ENCODE measurements around the gene NTPCR.

Gene NTPCR

DNA sequence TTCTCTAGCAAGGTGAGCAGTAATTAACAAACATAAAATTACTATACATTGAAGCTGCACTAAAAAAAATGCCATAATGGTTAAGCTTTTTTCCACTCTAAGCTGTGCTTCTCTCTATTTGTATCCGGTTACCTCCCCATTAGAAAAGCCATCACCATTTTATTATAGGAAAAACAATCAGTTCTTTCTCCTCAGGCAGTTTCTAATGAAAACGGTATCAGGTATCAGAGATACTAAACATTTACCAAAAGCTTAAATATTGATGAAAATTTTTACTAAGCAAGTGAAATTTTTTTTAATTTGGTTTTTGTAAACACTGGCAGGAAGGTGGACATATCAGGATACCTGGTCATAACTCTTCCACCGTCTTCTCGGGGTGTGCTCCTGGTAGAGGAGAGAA, 14.2 kb downstream of the NTPCR start (continued):
- TF ChIP-seq ZBTB10 (tag by site-specific recombination; IDR thresholded peaks at IDR 0.05) (no peak), ZNF350 (tag by site-specific recombination; IDR thresholded peaks at IDR 0.05) (no peak), ZNF548 (tag by site-specific recombination; IDR thresholded peaks at IDR 0.05) (no peak), ZNF510 (tag by site-specific recombination; IDR thresholded peaks at IDR 0.05; ENCODE audit: insufficient replicate concordance) (no peak)

DNA sequence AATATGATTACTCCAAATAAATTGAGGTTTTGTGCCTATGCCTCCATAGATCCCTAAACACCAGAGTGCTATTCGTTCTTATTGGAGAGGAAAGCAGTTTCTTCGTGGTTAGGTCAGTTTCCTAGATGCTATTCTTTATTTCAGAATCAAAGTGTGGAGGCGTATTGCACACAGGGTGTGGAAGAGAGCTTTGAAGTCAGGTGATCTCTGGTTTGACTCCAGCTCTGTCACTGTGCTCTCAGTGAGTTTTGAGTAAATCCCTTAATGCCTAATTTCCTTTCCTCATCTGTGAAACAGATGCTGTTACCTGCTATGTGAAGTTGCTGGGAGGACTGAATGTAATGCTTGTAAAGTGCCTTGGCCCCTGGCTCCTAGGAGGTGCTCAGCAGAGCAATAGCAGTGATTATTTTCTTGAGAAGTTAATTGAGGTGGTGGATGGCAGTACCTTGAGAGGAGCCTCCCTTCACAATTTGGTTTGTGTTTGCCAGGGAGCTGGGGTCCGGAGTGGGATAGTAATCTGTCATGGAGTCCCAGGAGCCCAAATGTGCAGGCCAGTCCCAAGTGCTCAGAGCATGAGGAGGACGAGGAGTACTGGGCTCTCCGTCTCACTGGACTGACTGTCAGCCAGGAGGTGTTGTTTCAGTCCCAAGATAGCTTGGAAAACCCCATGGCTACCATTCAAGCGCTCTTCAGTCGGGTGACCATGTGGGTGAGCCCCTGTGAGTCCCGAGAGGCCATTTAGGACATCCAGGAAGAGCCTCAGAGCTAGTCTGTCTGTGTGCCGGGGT, 14.9 kb downstream of the NTPCR start:
- Histone ChIP-seq H3K27ac (ENCODE audit: extremely low read depth, low read depth, low read length) (no peak overlapping the region), H3K36me3 (ENCODE audit: control insufficient read depth in 2 of 2, insufficient read depth in 1 of 2, low read length in 2 of 2) (peaks cover 5 to 64% of the 10 kb centered on the region in 2 experiments), H3K4me1 (ENCODE audit: control insufficient read depth, insufficient read depth, low read length) (no peaks in the 10 kb centered on the region), H3K4me3 (ENCODE audit: low read depth, low read length) (no peak overlapping the region), H3K9me3 (ENCODE audit: control insufficient read depth, insufficient read depth, low read depth, low read length) (no peaks in the 10 kb centered on the region)
- CTCF ChIA-PET = interaction anchor here (0.6 kb wide), 1 partner anchor 13 kb away, joined by 3 read pairs; no protein-coding TSS in a partner anchor
- TF ChIP-seq MYNN (tag by site-specific recombination; IDR thresholded peaks at IDR 0.05; ENCODE audit: borderline replicate concordance) = no peak
- no peak for TF ChIP-seq GLI2 (tag by site-specific recombination; IDR thresholded peaks at IDR 0.05; ENCODE audit: borderline replicate concordance, low read depth)
- TF ChIP-seq, protein P1, sequence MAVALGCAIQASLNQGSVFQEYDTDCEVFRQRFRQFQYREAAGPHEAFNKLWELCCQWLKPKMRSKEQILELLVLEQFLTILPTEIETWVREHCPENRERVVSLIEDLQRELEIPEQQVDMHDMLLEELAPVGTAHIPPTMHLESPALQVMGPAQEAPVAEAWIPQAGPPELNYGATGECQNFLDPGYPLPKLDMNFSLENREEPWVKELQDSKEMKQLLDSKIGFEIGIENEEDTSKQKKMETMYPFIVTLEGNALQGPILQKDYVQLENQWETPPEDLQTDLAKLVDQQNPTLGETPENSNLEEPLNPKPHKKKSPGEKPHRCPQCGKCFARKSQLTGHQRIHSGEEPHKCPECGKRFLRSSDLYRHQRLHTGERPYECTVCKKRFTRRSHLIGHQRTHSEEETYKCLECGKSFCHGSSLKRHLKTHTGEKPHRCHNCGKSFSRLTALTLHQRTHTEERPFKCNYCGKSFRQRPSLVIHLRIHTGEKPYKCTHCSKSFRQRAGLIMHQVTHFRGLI (tag by site-specific recombination; IDR thresholded peaks at IDR 0.05) = no peak
- TF ChIP-seq ZNF10 (tag by site-specific recombination; IDR thresholded peaks at IDR 0.05) = no peak
- TF ChIP-seq, protein P2, sequence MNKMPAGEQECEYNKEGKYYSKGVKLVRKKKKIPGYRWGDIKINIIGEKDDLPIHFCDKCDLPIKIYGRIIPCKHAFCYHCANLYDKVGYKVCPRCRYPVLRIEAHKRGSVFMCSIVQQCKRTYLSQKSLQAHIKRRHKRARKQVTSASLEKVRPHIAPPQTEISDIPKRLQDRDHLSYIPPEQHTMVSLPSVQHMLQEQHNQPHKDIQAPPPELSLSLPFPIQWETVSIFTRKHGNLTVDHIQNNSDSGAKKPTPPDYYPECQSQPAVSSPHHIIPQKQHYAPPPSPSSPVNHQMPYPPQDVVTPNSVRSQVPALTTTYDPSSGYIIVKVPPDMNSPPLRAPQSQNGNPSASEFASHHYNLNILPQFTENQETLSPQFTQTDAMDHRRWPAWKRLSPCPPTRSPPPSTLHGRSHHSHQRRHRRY (tag by site-specific recombination; IDR thresholded peaks at IDR 0.05) = no peak
- no peak for TF ChIP-seq ZNF610 (tag by site-specific recombination; IDR thresholded peaks at IDR 0.05; ENCODE audit: borderline replicate concordance)
- TF ChIP-seq ZNF791 (tag by site-specific recombination; IDR thresholded peaks at IDR 0.05) = no peak
- TF ChIP-seq ZNF571 (tag by site-specific recombination; IDR thresholded peaks at IDR 0.05) = no peak
- no peak for TF ChIP-seq ZNF580 (tag by site-specific recombination; IDR thresholded peaks at IDR 0.05)
- TF ChIP-seq TRIM28 (IDR thresholded peaks at IDR 0.05; ENCODE audit: borderline replicate concordance, low read length) = no peak
- no peak for TF ChIP-seq GLIS1 (tag by site-specific recombination; IDR thresholded peaks at IDR 0.05)
- no peak for TF ChIP-seq PATZ1 (tag by site-specific recombination; IDR thresholded peaks at IDR 0.05)
- TF ChIP-seq HOXD13 (CRISPR knock-in tag; IDR thresholded peaks at IDR 0.05; ENCODE audit: borderline replicate concordance) = no peak
- TF ChIP-seq ZNF596 (tag by site-specific recombination; IDR thresholded peaks at IDR 0.05) = no peak
- no peak for TF ChIP-seq EGR2 (tag by site-specific recombination; IDR thresholded peaks at IDR 0.05; ENCODE audit: low read depth)
- POLR2A ChIA-PET = no interaction called here

All from HEK293 (cell line).